Thoracic aorta endothelial cell (primary cell): ENCODE results near the gene BBS7. TPM values are rescaled to one million over a fixed set of nuclear protein-coding genes. Genes with fewer than 3 reads are reported as not detected.

ENCODE experiments used
- total RNA-seq: library from RNA; depleted of rRNA; stranded (reverse); fragments of >200 nt; gene quantifications from 2 replicates; pipeline ENCODE4 v1.2.3, GENCODE V29; 2012

The BBS7 gene
- 23.5 and 35.0 TPM in 2 replicates for total RNA-seq

GRCh38 chr4:121869841-121870822, at the start of gene BBS7:
TSS of gene BBS7 (minus strand) at chr4:121870474. CDS start at chr4:121870313, 161 bp downstream.

GRCh38 chr4:121823505-121824170, 46.6 kb downstream of the BBS7 start, which contains the start of gene CCNA2:
TSS of gene CCNA2 (minus strand) at chr4:121823883. CDS start at chr4:121823628, 255 bp downstream.

GRCh38 chr4:121800961-121801714, 69.1 kb downstream of the BBS7 start, which contains the start of gene EXOSC9:
TSS of gene EXOSC9 (plus strand) at chr4:121801323. CDS start at chr4:121801425, 102 bp downstream.

Other genes starting within 250 kb of the BBS7 start
- gene ANXA5, start 173.5 kb downstream of the BBS7 start, total RNA-seq = 689 and 725 TPM in 2 replicates
- gene SMIM43, start 105.3 kb downstream of the BBS7 start, total RNA-seq = 0.40 TPM in 1 of 2 replicates, not detected in the other
- 61.8 and 65.7 TPM in 2 replicates for gene EXOSC9, start 69.2 kb downstream of the BBS7 start, total RNA-seq
- 95.9 and 174 TPM in 2 replicates for gene CCNA2, start 46.6 kb downstream of the BBS7 start, total RNA-seq
- under 0.01 TPM in 1 of 2 replicates, not detected in the other for gene TRPC3, start 81.6 kb upstream of the BBS7 start, total RNA-seq